OCI-LY1 (cell line): ENCODE data around the gene SLX4IP.

ENCODE experiments used
- H2AFZ ChIP-seq: fragments of 200-600 bp; sonication (generic), shearing (Covaris generic); 2 replicates; pipeline ENCODE4 v1.6.0; 2014; ENCODE audit warnings: antibody characterized with exemption, mild to moderate bottlenecking, low read length
- H3F3A ChIP-seq: fragments of 200-600 bp; sonication (generic), shearing (Covaris generic); 2 replicates; pipeline ENCODE4 v1.6.0; 2014; ENCODE audit warnings: mild to moderate bottlenecking, antibody characterized with exemption, low read length, moderate library complexity; ENCODE audit not compliant: insufficient read depth
- H3K27ac ChIP-seq: fragments of 200-600 bp; sonication (generic); 2 replicates; pipeline ENCODE4 v1.5.1; 2014; ENCODE audit warnings: low read length, mixed run types, mild to moderate bottlenecking, low read depth; ENCODE audit not compliant: poor library complexity, severe bottlenecking
- H3K27me3 ChIP-seq: fragments of 200-600 bp; sonication (generic); 2 replicates; pipeline ENCODE4 v1.6.0; 2014; ENCODE audit warnings: antibody characterized with exemption, mild to moderate bottlenecking, low read length, moderate library complexity; ENCODE audit not compliant: insufficient read depth
- H3K36me3 ChIP-seq: fragments of 200-600 bp; sonication (generic); 2 replicates; pipeline ENCODE4 v1.6.1; 2014; ENCODE audit warnings: mild to moderate bottlenecking, antibody characterized with exemption, low read length, moderate library complexity, mixed read lengths; ENCODE audit not compliant: insufficient read depth
- H3K4me1 ChIP-seq: fragments of 200-600 bp; sonication (generic); 2 replicates; pipeline ENCODE4 v1.5.1; 2014; ENCODE audit warnings: mild to moderate bottlenecking, low read length, moderate library complexity; ENCODE audit not compliant: insufficient read depth, severe bottlenecking
- H3K4me2 ChIP-seq: fragments of 200-600 bp; sonication (generic), shearing (Covaris generic); 2 replicates; pipeline ENCODE4 v1.6.1; 2014; ENCODE audit warnings: low read length
- H3K4me3 ChIP-seq: fragments of 200-600 bp; sonication (generic); 2 replicates; pipeline ENCODE4 v1.5.1; 2014; ENCODE audit warnings: low read length, low read depth, mild to moderate bottlenecking, mixed read lengths; ENCODE audit not compliant: poor library complexity, severe bottlenecking
- H3K79me2 ChIP-seq: fragments of 200-600 bp; shearing (Covaris generic); 2 replicates; pipeline ENCODE4 v1.6.1; 2016; ENCODE audit warnings: mixed run types, low read length, mixed read lengths; ENCODE audit not compliant: insufficient read depth
- H3K9ac ChIP-seq: fragments of 200-600 bp; sonication (generic), shearing (Covaris generic); 2 replicates; pipeline ENCODE4 v1.6.1; 2014; ENCODE audit warnings: mild to moderate bottlenecking, low read length, mixed read lengths
- H3K9me2 ChIP-seq: fragments of 200-600 bp; sonication (generic), shearing (Covaris generic); 2 replicates; pipeline ENCODE4 v1.6.1; 2014; ENCODE audit warnings: low read depth, mild to moderate bottlenecking, low read length, mixed read lengths
- H3K9me3 ChIP-seq: fragments of 200-600 bp; shearing (Covaris generic); 2 replicates; pipeline ENCODE4 v1.6.1; 2014; ENCODE audit warnings: low read length, mixed read lengths
- H4K20me1 ChIP-seq: fragments of 200-600 bp; sonication (generic), shearing (Covaris generic); 2 replicates; pipeline ENCODE4 v1.6.0; 2016; ENCODE audit warnings: mild to moderate bottlenecking, low read length; ENCODE audit not compliant: insufficient read depth
- CTCF ChIP-seq: fragments of 200-600 bp; sonication (generic), shearing (Covaris generic); IDR thresholded peaks from 2 replicates; pipeline ENCODE4 v1.5.1; 2017; ENCODE audit warnings: mild to moderate bottlenecking, antibody characterized with exemption, low read length, moderate library complexity, mixed read lengths
- EZH2 ChIP-seq: fragments of 200-600 bp; sonication (generic), shearing (Covaris generic); IDR thresholded peaks from 2 replicates; pipeline ENCODE4 v1.8.0; 2017; ENCODE audit warnings: borderline replicate concordance, mixed run types, mild to moderate bottlenecking, antibody characterized with exemption, low read length, moderate library complexity, mixed read lengths

Gene SLX4IP

GRCh38 chr20:10449270-10449669 lies 14.2 kb downstream of the SLX4IP start:
- no peak overlapping the region for H3K27ac ChIP-seq
- H3K4me3 ChIP-seq: no peak overlapping the region
- H4K20me1 ChIP-seq: no peaks in the 10 kb centered on the region
- no peaks in the 10 kb centered on the region for H3F3A ChIP-seq
- no peak overlapping the region for H3K4me2 ChIP-seq
- no peaks in the 10 kb centered on the region for H3K36me3 ChIP-seq
- peaks cover 40% of the 10 kb centered on the region for H3K4me1 ChIP-seq
- no peak for TF ChIP-seq CTCF
- no peak for TF ChIP-seq EZH2
- H2AFZ ChIP-seq: no peak overlapping the region
- H3K9ac ChIP-seq: no peak overlapping the region
- no peaks in the 10 kb centered on the region for H3K9me3 ChIP-seq
- H3K79me2 ChIP-seq: peaks cover 36% of the 10 kb centered on the region
- H3K27me3 ChIP-seq: no peaks in the 10 kb centered on the region
- H3K9me2 ChIP-seq: no peaks in the 10 kb centered on the region

GRCh38 chr20:10453241-10453640 lies 18.1 kb downstream of the SLX4IP start:
- Histone ChIP-seq H2AFZ (no peak overlapping the region), H3K4me3 (no peak overlapping the region), H3K4me1 (peaks cover 21% of the 10 kb centered on the region), H3K27ac (peak overlapping the region; percentile 61), H3K4me2 (peak overlapping the region; percentile 44; the same call in 1 of the 2 replicates), H3K9me2 (no peaks in the 10 kb centered on the region), H3K9ac (no peak overlapping the region; the same call in 1 of the 2 replicates), H3K9me3 (0 out of 2 replicates have a peak, but pooled peaks cover 2% of the 10 kb centered on the region), H3K79me2 (peaks cover 47% of the 10 kb centered on the region), H3K27me3 (no peaks in the 10 kb centered on the region), H3F3A (no peaks in the 10 kb centered on the region), H4K20me1 (no peaks in the 10 kb centered on the region), H3K36me3 (peaks cover 1% of the 10 kb centered on the region; the same call in 1 of the 2 replicates)
- TF ChIP-seq CTCF: no peak
- no peak for TF ChIP-seq EZH2

GRCh38 chr20:10454151-10454750 lies 19.1 kb downstream of the SLX4IP start:
- no peaks in the 10 kb centered on the region for H3K27me3 ChIP-seq
- H3K36me3 ChIP-seq: peaks cover 9% of the 10 kb centered on the region; the same call in 1 of the 2 replicates
- no peak overlapping the region for H3K4me2 ChIP-seq
- H3K4me1 ChIP-seq: peaks cover 16% of the 10 kb centered on the region
- no peaks in the 10 kb centered on the region for H3F3A ChIP-seq
- no peak overlapping the region for H3K9ac ChIP-seq
- no peaks in the 10 kb centered on the region for H3K9me2 ChIP-seq
- TF ChIP-seq EZH2 (no peak), CTCF (no peak)
- H4K20me1 ChIP-seq: no peaks in the 10 kb centered on the region
- H3K79me2 ChIP-seq: peaks cover 45% of the 10 kb centered on the region
- 0 out of 2 replicates have a peak, but pooled peaks cover 2% of the 10 kb centered on the region for H3K9me3 ChIP-seq
- H3K4me3 ChIP-seq: no peak overlapping the region
- no peak overlapping the region for H2AFZ ChIP-seq
- peak overlapping the region; percentile 61 for H3K27ac ChIP-seq
